ENCODE data around the gene MLLT3.

MLLT3 gene

DNA sequence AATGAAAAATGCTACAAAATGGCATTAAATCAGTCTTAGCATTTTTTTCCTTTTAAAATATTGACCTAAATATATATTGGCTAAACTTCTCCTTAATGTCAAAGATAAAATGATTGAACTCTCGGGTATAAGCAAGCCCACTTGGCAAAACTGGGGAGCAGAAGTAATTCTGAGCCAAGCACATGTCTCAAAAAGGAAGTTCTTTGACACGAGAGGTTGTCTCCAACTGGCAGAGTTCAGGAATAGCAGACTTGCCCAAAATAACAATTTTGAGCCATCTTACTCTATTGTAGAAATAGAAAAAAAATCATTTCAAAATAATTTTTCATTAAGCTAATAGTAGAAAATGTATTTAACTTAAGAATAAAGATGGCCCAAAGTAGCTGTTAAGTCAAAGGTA, 10.4 kb upstream of the MLLT3 start:
- DNase-seq (ENCODE audit: low read depth), result no peak
- no peak for TF ChIP-seq CTCF (conservative IDR thresholded peaks at IDR 0.05; ENCODE audit: control insufficient read depth, insufficient read depth, low read depth, low read length)
- H3K4me3 ChIP-seq (ENCODE audit: control insufficient read depth, low read depth, low read length), result no peak overlapping the region

DNA sequence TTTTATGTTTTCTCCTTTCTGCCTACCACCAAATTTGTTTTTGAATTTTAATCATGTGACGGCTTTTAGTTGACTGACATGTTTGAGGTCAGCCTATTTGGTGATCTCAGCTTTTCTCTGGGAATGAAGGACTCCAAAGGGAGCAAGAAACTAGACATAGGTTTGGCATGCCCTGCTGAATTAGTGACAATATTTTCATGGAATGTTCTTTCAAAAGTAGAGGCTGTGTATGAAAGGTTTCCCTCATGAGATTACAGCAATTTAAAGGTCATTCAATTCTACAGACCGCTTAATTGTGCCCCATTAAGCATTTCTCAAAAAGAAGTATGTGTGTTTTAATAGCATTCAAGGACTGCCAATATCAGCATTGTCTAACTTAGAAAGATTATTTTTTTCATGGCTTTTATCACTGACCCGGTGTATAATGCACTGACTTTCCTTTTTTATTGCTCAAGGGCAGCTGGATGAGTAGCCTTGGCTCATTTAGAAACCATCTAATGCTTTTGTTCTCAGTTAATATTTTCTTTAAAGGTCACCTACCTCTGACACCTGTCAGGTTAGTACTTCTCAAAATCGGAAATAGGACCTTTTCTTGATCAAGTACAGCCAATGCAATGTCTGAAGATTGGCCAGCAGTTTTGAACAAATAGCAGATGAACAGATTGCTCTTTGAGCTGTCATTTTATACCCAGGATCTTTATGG, 8.1 kb upstream of the MLLT3 start:
- TF ChIP-seq CTCF (conservative IDR thresholded peaks at IDR 0.05; ENCODE audit: control insufficient read depth, insufficient read depth, low read depth, low read length), result no peak
- no peak for DNase-seq (ENCODE audit: low read depth)
- H3K4me3 ChIP-seq (ENCODE audit: control insufficient read depth, low read depth, low read length), result no peak overlapping the region

DNA sequence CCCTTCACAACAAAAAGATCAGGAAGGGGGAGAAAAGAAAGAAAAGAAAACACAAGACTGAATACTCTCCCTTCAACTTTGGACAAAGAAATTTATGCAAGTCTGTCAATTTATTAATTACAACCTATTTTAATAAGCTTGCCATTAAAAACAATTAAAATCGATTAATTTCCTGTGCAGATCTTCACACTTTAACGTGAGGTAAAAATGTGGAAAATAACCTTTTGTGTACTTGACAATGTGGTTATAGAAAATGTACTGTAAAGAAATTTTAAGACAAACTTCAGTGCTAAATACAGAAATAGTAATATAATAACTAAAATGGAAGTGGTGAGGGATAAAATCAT, 2.7 kb upstream of the MLLT3 start:
- TF ChIP-seq CTCF (conservative IDR thresholded peaks at IDR 0.05; ENCODE audit: control insufficient read depth, insufficient read depth, low read depth, low read length), result no peak
- DNase-seq (ENCODE audit: low read depth), result no peak
- H3K4me3 ChIP-seq (ENCODE audit: control insufficient read depth, low read depth, low read length), result no peak overlapping the region

GRCh38 chr9:20624201-20625002, 2.1 kb upstream of the MLLT3 start:
- peak; percentile 79 for DNase-seq (ENCODE audit: low read depth)
- peak; percentile 89 for TF ChIP-seq CTCF (conservative IDR thresholded peaks at IDR 0.05; ENCODE audit: control insufficient read depth, insufficient read depth, low read depth, low read length)
- peak overlapping the region; percentile 82 for H3K4me3 ChIP-seq (ENCODE audit: control insufficient read depth, low read depth, low read length)

DNA sequence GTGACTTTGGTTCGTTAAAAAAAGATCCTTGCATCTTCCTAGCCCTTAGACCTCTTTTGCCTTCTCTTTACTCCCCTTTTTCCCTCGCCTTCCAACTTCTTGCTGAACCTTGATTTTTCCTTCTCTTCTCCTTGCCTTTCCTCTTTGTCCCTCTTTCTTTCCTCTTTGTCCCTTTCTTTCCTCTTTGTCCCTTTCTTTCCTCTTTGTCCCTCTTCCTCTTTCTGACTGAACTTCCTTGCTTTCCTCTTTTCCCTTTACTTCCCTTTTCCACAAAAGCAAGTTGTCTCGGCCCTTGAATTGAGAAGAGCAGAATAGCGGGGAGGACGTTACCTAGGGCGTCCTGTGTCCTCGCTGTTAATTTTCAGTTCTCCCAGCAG, 1.4 kb upstream of the MLLT3 start:
- no peak for DNase-seq (ENCODE audit: low read depth)
- H3K4me3 ChIP-seq (ENCODE audit: control insufficient read depth, low read depth, low read length), result peak overlapping the region; percentile 82
- TF ChIP-seq CTCF (conservative IDR thresholded peaks at IDR 0.05; ENCODE audit: control insufficient read depth, insufficient read depth, low read depth, low read length), result no peak

GRCh38 chr9:20623021-20623747, 885 bp upstream of the MLLT3 start:
- DNase-seq (ENCODE audit: low read depth), result no peak
- TF ChIP-seq CTCF (conservative IDR thresholded peaks at IDR 0.05; ENCODE audit: control insufficient read depth, insufficient read depth, low read depth, low read length), result no peak
- H3K4me3 ChIP-seq (ENCODE audit: control insufficient read depth, low read depth, low read length), result peak overlapping the region; percentile 82

Data from fibroblast of mammary gland (primary cell).